MM.1S (cell line): ENCODE data around the gene CASQ1.

Source experiments
- DNase-seq: peaks from one replicate; pipeline ENCODE4 v3.0.0-alpha.2; 2015
- H2AFZ ChIP-seq: fragments of 300-600 bp; sonication (generic); 2 replicates; pipeline ENCODE4 v1.6.0; 2016; ENCODE audit warnings: antibody characterized with exemption, low read length
- H3F3A ChIP-seq: fragments of 300-600 bp; sonication (generic); 2 replicates; pipeline ENCODE4 v1.6.1; 2016; ENCODE audit warnings: mild to moderate bottlenecking, antibody characterized with exemption, low read length, moderate library complexity, mixed read lengths; ENCODE audit not compliant: insufficient read depth
- H3K27ac ChIP-seq: fragments of 300-600 bp; sonication (generic); 2 replicates; pipeline ENCODE4 v1.5.1; 2016; ENCODE audit warnings: mild to moderate bottlenecking, low read length
- H3K27me3 ChIP-seq: fragments of 300-600 bp; sonication (generic); replicated peaks from 2 replicates; pipeline ENCODE4 v1.6.0; 2016; ENCODE audit warnings: low read length; ENCODE audit not compliant: insufficient read depth
- H3K36me3 ChIP-seq: fragments of 300-600 bp; sonication (generic); replicated peaks from 2 replicates; pipeline ENCODE4 v1.6.1; 2016; ENCODE audit warnings: mild to moderate bottlenecking, low read length, mixed read lengths; ENCODE audit not compliant: insufficient read depth
- H3K4me1 ChIP-seq: fragments of 300-600 bp; sonication (generic); 2 replicates; pipeline ENCODE4 v1.6.1; 2016; ENCODE audit warnings: low read length, mixed read lengths
- H3K4me2 ChIP-seq: fragments of 300-600 bp; sonication (generic); 2 replicates; pipeline ENCODE4 v1.6.0; 2016; ENCODE audit warnings: low read depth, low read length
- H3K4me3 ChIP-seq: fragments of 300-600 bp; sonication (generic); 2 replicates; pipeline ENCODE4 v1.5.1; 2016; ENCODE audit warnings: low read length, mixed read lengths
- H3K79me2 ChIP-seq: fragments of 300-600 bp; sonication (generic); 2 replicates; pipeline ENCODE4 v1.6.1; 2016; ENCODE audit warnings: mixed run types, low read length, mixed read lengths
- H3K9ac ChIP-seq: fragments of 300-600 bp; sonication (generic); 2 replicates; pipeline ENCODE4 v1.6.1; 2016; ENCODE audit warnings: low read length, mixed read lengths
- H3K9me2 ChIP-seq: fragments of 300-600 bp; sonication (generic); replicated peaks from 2 replicates; pipeline ENCODE4 v1.6.1; 2016; ENCODE audit warnings: mild to moderate bottlenecking, low read length, mixed read lengths; ENCODE audit not compliant: insufficient read depth
- H3K9me3 ChIP-seq: fragments of 300-600 bp; sonication (generic); replicated peaks from 2 replicates; pipeline ENCODE4 v1.6.1; 2016; ENCODE audit warnings: mild to moderate bottlenecking, low read length, mixed read lengths; ENCODE audit not compliant: insufficient read depth
- H4K20me1 ChIP-seq: fragments of 300-600 bp; sonication (generic); 2 replicates; pipeline ENCODE4 v1.6.1; 2016; ENCODE audit warnings: mild to moderate bottlenecking, low read length, moderate library complexity, mixed read lengths; ENCODE audit not compliant: insufficient read depth
- CTCF ChIP-seq: fragments of 300-600 bp; sonication (generic); IDR thresholded peaks from 2 replicates; pipeline ENCODE4 v1.5.1; 2016; ENCODE audit warnings: antibody characterized with exemption, low read length, mixed read lengths
- EZH2 ChIP-seq: fragments of 300-600 bp; sonication (generic); optimal IDR thresholded peaks from 2 replicates; pipeline ENCODE3; 2017; ENCODE audit warnings: low read depth, mild to moderate bottlenecking, antibody characterized with exemption, low read length, mixed read lengths
- EZH2phosphoT487 ChIP-seq: fragments of 300-600 bp; sonication (generic); IDR thresholded peaks from 2 replicates; pipeline ENCODE4 v1.6.1; 2018; ENCODE audit warnings: antibody characterized with exemption, low read length

Gene CASQ1

DNA sequence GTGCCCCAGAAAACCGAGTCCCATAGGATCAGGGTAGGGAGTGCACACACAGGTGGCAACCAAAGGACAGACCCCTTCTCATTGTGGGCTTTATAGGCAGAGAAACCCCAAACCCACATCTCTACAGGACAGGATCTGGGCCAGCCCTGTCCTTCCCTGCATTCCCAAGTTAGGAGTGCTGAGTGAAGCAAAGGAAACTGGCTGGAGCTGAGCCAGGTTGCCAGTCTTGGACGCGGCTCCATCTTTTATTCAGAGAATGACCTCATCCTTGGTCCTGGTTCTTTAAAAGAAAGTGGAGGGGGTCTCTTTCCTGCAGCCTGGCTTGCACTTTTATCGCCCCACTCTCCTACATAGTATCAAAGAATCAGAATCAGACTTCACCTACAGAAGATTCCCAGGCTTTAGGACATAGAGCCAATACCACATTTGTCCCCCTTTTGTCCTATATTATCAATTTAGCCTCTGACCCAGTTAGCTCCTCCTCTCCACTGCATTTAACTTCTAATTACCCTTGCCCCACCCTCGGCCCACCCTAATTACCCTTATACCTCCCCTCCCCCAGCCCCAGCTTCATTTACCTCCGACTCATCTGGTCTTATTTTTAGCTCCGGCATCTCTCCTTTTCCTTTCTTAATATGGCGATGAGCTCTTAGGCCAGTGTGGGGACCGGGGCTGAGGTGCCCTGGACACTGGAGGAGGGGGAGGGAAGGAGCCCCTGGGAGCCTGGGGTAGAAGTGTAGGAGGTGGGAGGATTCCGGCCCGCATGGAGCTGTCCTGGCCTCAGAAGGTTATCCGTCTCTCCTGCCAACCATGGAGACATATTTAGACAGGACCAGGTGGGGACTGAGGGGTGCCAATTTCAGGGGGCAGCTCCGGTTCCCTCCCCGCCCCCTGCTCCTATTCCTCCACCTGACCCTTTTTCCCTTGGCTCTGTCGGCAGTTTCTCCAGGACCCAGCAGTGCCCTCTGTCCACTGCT is at the start of gene CASQ1:
Gene CASQ1, plus strand, starts transcription at position 927 of the 977 bp plus-strand sequence. CDS start 177 bp downstream, outside the sequence.
- DNase-seq = no peak
- no peaks in the 10 kb centered on the region for H3K4me1 ChIP-seq
- H3K36me3 ChIP-seq = no peaks in the 10 kb centered on the region
- no peak within 1 kb of the TSS for H3K9ac ChIP-seq
- no peaks in the 10 kb centered on the region for H4K20me1 ChIP-seq
- H3F3A ChIP-seq = no peaks in the 10 kb centered on the region
- H3K79me2 ChIP-seq = no peaks in the 10 kb centered on the region
- no peaks in the 10 kb centered on the region for H3K9me2 ChIP-seq
- H2AFZ ChIP-seq = no peak within 1 kb of the TSS
- H3K4me3 ChIP-seq = no peak within 1 kb of the TSS
- H3K4me2 ChIP-seq = no peak within 1 kb of the TSS
- no peaks in the 10 kb centered on the region for H3K27me3 ChIP-seq
- TF ChIP-seq EZH2 (no peak), CTCF (no peak), EZH2phosphoT487 (no peak)
- no peaks in the 10 kb centered on the region for H3K9me3 ChIP-seq
- H3K27ac ChIP-seq = no peak within 1 kb of the TSS

GRCh38 chr1:160143695-160144094 is 46.7 kb upstream of the CASQ1 start:
- DNase-seq = no peak
- Histone ChIP-seq H3F3A (no peaks in the 10 kb centered on the region), H4K20me1 (no peaks in the 10 kb centered on the region), H3K4me1 (no peaks in the 10 kb centered on the region), H3K9me2 (no peaks in the 10 kb centered on the region), H3K9ac (no peak overlapping the region), H2AFZ (no peak overlapping the region), H3K27ac (no peak overlapping the region), H3K9me3 (no peaks in the 10 kb centered on the region), H3K4me2 (no peak overlapping the region), H3K79me2 (no peaks in the 10 kb centered on the region), H3K27me3 (no peaks in the 10 kb centered on the region), H3K4me3 (no peak overlapping the region), H3K36me3 (no peaks in the 10 kb centered on the region)
- TF ChIP-seq CTCF (no peak), EZH2 (no peak), EZH2phosphoT487 (no peak)

GRCh38 chr1:160144921-160145320 is 45.5 kb upstream of the CASQ1 start:
- Histone ChIP-seq H3K4me2 (no peak overlapping the region), H3K9ac (no peak overlapping the region), H3K36me3 (no peaks in the 10 kb centered on the region), H3K27me3 (no peaks in the 10 kb centered on the region), H3K4me3 (no peak overlapping the region), H3F3A (no peaks in the 10 kb centered on the region), H3K27ac (no peak overlapping the region), H3K79me2 (no peaks in the 10 kb centered on the region), H3K9me2 (no peaks in the 10 kb centered on the region), H3K4me1 (no peaks in the 10 kb centered on the region), H4K20me1 (no peaks in the 10 kb centered on the region), H2AFZ (no peak overlapping the region), H3K9me3 (no peaks in the 10 kb centered on the region)
- TF ChIP-seq EZH2phosphoT487 = no peak
- no peak for TF ChIP-seq CTCF
- TF ChIP-seq EZH2 = no peak
- no peak for DNase-seq
